ENCODE measurements around the gene DNM3. TPM values are rescaled to one million over a fixed set of nuclear protein-coding genes. Genes with fewer than 3 reads are reported as not detected.

DNM3 gene
- total and polyA plus RNA-seq, 2 experiments from 2014 or later, result 5.2 to 12.2 TPM

DNA sequence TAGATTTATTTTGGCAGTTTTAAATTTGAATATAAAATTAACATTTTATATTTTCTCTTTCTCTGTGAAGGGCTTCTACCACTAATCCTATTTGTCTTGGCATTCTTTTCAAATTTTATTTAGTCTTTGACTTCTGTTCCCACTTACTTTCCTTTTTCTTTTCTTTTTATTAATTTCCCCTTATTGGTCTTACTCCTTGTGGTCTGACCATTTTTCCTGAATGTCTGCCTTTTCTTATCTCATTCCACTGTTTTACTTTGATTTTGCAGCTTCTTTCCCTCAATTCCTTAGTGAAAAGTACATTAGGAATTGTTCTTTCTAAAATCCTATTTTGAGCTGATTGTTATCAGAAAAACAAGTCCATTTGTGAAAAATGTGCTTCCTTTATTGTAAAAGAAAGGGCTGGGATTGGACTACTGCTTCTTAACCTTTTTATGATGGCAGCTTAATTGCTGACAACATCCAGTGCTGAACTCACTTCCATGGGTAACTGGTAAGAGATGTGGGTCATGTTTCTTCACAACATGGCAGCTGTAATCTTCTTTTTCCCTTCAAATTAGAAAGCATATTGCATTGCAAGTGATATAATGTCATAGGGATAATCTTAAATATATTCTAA is 284.6 kb downstream of the DNM3 start:
- no peaks in the 10 kb centered on the region for H3K27me3 ChIP-seq (ENCODE audit: insufficient read depth)
- no peak overlapping the region for H2AFZ ChIP-seq
- H4K20me1 ChIP-seq (replicated peaks; ENCODE audit: insufficient read depth), result no peaks in the 10 kb centered on the region
- no peak for TF ChIP-seq JUNB (IDR thresholded peaks at IDR 0.05; ENCODE audit: unreplicated experiment)
- TF ChIP-seq CREB1 (CRISPR knock-in tag; IDR thresholded peaks at IDR 0.05; ENCODE audit: low read depth), result no peak
- TF ChIP-seq, protein P1, sequence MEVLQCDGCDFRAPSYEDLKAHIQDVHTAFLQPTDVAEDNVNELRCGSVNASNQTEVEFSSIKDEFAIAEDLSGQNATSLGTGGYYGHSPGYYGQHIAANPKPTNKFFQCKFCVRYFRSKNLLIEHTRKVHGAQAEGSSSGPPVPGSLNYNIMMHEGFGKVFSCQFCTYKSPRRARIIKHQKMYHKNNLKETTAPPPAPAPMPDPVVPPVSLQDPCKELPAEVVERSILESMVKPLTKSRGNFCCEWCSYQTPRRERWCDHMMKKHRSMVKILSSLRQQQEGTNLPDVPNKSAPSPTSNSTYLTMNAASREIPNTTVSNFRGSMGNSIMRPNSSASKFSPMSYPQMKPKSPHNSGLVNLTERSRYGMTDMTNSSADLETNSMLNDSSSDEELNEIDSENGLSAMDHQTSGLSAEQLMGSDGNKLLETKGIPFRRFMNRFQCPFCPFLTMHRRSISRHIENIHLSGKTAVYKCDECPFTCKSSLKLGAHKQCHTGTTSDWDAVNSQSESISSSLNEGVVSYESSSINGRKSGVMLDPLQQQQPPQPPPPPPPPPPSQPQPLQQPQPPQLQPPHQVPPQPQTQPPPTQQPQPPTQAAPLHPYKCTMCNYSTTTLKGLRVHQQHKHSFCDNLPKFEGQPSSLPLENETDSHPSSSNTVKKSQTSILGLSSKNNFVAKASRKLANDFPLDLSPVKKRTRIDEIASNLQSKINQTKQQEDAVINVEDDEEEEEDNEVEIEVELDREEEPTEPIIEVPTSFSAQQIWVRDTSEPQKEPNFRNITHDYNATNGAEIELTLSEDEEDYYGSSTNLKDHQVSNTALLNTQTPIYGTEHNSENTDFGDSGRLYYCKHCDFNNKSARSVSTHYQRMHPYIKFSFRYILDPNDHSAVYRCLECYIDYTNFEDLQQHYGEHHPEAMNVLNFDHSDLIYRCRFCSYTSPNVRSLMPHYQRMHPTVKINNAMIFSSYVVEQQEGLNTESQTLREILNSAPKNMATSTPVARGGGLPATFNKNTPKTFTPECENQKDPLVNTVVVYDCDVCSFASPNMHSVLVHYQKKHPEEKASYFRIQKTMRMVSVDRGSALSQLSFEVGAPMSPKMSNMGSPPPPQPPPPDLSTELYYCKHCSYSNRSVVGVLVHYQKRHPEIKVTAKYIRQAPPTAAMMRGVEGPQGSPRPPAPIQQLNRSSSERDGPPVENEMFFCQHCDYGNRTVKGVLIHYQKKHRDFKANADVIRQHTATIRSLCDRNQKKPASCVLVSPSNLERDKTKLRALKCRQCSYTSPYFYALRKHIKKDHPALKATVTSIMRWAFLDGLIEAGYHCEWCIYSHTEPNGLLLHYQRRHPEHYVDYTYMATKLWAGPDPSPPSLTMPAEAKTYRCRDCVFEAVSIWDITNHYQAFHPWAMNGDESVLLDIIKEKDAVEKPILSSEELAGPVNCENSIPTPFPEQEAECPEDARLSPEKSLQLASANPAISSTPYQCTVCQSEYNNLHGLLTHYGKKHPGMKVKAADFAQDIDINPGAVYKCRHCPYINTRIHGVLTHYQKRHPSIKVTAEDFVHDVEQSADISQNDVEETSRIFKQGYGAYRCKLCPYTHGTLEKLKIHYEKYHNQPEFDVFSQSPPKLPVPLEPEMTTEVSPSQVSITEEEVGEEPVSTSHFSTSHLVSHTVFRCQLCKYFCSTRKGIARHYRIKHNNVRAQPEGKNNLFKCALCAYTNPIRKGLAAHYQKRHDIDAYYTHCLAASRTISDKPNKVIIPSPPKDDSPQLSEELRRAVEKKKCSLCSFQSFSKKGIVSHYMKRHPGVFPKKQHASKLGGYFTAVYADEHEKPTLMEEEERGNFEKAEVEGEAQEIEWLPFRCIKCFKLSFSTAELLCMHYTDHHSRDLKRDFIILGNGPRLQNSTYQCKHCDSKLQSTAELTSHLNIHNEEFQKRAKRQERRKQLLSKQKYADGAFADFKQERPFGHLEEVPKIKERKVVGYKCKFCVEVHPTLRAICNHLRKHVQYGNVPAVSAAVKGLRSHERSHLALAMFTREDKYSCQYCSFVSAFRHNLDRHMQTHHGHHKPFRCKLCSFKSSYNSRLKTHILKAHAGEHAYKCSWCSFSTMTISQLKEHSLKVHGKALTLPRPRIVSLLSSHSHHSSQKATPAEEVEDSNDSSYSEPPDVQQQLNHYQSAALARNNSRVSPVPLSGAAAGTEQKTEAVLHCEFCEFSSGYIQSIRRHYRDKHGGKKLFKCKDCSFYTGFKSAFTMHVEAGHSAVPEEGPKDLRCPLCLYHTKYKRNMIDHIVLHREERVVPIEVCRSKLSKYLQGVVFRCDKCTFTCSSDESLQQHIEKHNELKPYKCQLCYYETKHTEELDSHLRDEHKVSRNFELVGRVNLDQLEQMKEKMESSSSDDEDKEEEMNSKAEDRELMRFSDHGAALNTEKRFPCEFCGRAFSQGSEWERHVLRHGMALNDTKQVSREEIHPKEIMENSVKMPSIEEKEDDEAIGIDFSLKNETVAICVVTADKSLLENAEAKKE (CRISPR knock-in tag; IDR thresholded peaks at IDR 0.05), result no peak
- TF ChIP-seq, protein P2, sequence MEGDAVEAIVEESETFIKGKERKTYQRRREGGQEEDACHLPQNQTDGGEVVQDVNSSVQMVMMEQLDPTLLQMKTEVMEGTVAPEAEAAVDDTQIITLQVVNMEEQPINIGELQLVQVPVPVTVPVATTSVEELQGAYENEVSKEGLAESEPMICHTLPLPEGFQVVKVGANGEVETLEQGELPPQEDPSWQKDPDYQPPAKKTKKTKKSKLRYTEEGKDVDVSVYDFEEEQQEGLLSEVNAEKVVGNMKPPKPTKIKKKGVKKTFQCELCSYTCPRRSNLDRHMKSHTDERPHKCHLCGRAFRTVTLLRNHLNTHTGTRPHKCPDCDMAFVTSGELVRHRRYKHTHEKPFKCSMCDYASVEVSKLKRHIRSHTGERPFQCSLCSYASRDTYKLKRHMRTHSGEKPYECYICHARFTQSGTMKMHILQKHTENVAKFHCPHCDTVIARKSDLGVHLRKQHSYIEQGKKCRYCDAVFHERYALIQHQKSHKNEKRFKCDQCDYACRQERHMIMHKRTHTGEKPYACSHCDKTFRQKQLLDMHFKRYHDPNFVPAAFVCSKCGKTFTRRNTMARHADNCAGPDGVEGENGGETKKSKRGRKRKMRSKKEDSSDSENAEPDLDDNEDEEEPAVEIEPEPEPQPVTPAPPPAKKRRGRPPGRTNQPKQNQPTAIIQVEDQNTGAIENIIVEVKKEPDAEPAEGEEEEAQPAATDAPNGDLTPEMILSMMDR (conservative IDR thresholded peaks at IDR 0.05; ENCODE audit: low read depth in 2 of 2), result no peak
- no peak for TF ChIP-seq REST (IDR thresholded peaks at IDR 0.05; ENCODE audit: unreplicated experiment)
- no peak for TF ChIP-seq ZNF331 (CRISPR knock-in tag; IDR thresholded peaks at IDR 0.05; ENCODE audit: low read depth)
- TF ChIP-seq, protein P3, sequence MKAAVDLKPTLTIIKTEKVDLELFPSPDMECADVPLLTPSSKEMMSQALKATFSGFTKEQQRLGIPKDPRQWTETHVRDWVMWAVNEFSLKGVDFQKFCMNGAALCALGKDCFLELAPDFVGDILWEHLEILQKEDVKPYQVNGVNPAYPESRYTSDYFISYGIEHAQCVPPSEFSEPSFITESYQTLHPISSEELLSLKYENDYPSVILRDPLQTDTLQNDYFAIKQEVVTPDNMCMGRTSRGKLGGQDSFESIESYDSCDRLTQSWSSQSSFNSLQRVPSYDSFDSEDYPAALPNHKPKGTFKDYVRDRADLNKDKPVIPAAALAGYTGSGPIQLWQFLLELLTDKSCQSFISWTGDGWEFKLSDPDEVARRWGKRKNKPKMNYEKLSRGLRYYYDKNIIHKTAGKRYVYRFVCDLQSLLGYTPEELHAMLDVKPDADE (IDR thresholded peaks at IDR 0.05), result no peak
- TF ChIP-seq POLR2AphosphoS5 (IDR thresholded peaks at IDR 0.05; ENCODE audit: low read depth), result no peak
- no peak for TF ChIP-seq EZH2 (IDR thresholded peaks at IDR 0.05; ENCODE audit: low read depth, unreplicated experiment)
- TF ChIP-seq STAT1 (IDR thresholded peaks at IDR 0.05; ENCODE audit: unreplicated experiment), result no peak
- TF ChIP-seq NANOG (IDR thresholded peaks at IDR 0.05; ENCODE audit: borderline replicate concordance), result no peak
- TF ChIP-seq EZH2phosphoT487 (IDR thresholded peaks at IDR 0.05; ENCODE audit: unreplicated experiment), result no peak
- peaks cover 3% of the 10 kb centered on the region; the same call in 1 of the 3 replicates for H3K9me3 Mint-ChIP-seq
- H3K4me1 Mint-ChIP-seq, result no peaks in the 10 kb centered on the region
- H3F3A ChIP-seq (replicated peaks; ENCODE audit: low read depth), result no peaks in the 10 kb centered on the region
- no peaks in the 10 kb centered on the region for H3K79me2 ChIP-seq (replicated peaks; ENCODE audit: insufficient read depth)
- H3K4me3 ChIP-seq, result no peak overlapping the region
- H3K36me3 Mint-ChIP-seq (ENCODE audit: low read depth), result no peaks in the 10 kb centered on the region
- no peaks in the 10 kb centered on the region for H3K9me2 ChIP-seq (ENCODE audit: insufficient read depth)
- no peaks in the 10 kb centered on the region for H3K4me1 ChIP-seq (ENCODE audit: insufficient read depth)
- no peaks in the 10 kb centered on the region for H3K36me3 ChIP-seq (ENCODE audit: insufficient read depth)
- no peak for DNase-seq (ENCODE audit: low spot score)
- H3K4me2 ChIP-seq, result no peak overlapping the region
- H3K27ac ChIP-seq (ENCODE audit: low read depth), result no peak overlapping the region
- H3K27me3 Mint-ChIP-seq (ENCODE audit: insufficient read depth, low read depth, poor library complexity), result no peaks in the 10 kb centered on the region
- ATAC-seq, result no peak
- no peak overlapping the region for H3K4me3 Mint-ChIP-seq
- no peak overlapping the region for H3K27ac Mint-ChIP-seq
